Mesendoderm (in vitro differentiated cells): ENCODE data around the gene UNCX.

Experiments
- DNase-seq: peaks from one replicate; pipeline ENCODE4 v3.0.0; 2013
- H2AK5ac ChIP-seq: 2 replicates; pipeline ENCODE4 v1.6.1; 2013; ENCODE audit warnings: low read length, inconsistent platforms
- H2BK120ac ChIP-seq: 2 replicates; pipeline ENCODE4 v1.6.1; 2013; ENCODE audit warnings: low read depth, mild to moderate bottlenecking, low read length, moderate library complexity, mixed read lengths
- H2BK15ac ChIP-seq: replicated peaks from 2 replicates; pipeline ENCODE4 v1.6.1; 2013; ENCODE audit warnings: low read depth, mild to moderate bottlenecking, moderate library complexity
- H2BK5ac ChIP-seq: 2 replicates; pipeline ENCODE4 v1.6.1; 2013; ENCODE audit warnings: low read length, inconsistent platforms
- H3K18ac ChIP-seq: 2 replicates; pipeline ENCODE4 v1.6.1; 2013; ENCODE audit warnings: mild to moderate bottlenecking, low read length, mixed read lengths
- H3K23ac ChIP-seq: one replicate; pipeline ENCODE4 v1.6.1; 2013; ENCODE audit warnings: low read length
- H3K27ac ChIP-seq: 2 replicates; pipeline ENCODE4 v1.5.1; 2013; ENCODE audit warnings: low read depth, mild to moderate bottlenecking, inconsistent platforms, low read length, moderate library complexity
- H3K27me3 ChIP-seq: 2 replicates; pipeline ENCODE4 v1.6.1; 2013; ENCODE audit warnings: low read length, control low read depth, mild to moderate bottlenecking, inconsistent platforms; ENCODE audit not compliant: insufficient read depth, poor library complexity
- H3K36me3 ChIP-seq: 2 replicates; pipeline ENCODE4 v1.6.1; 2013; ENCODE audit warnings: low read length, inconsistent platforms; ENCODE audit not compliant: control insufficient read depth, insufficient read depth
- H3K4ac ChIP-seq: one replicate; pipeline ENCODE4 v1.6.1; 2013; ENCODE audit warnings: low read depth, mild to moderate bottlenecking, low read length, moderate library complexity
- H3K4me1 ChIP-seq: 2 replicates; pipeline ENCODE4 v1.6.1; 2013; ENCODE audit warnings: low read depth, low read length, inconsistent platforms; ENCODE audit not compliant: control insufficient read depth
- H3K4me2 ChIP-seq: 2 replicates; pipeline ENCODE4 v1.6.1; 2013; ENCODE audit warnings: low read length
- H3K4me3 ChIP-seq: 2 replicates; pipeline ENCODE4 v1.5.1; 2013; ENCODE audit warnings: mild to moderate bottlenecking, low read length
- H3K56ac ChIP-seq: one replicate; pipeline ENCODE4 v1.6.1; 2013; ENCODE audit warnings: low read length
- H3K79me1 ChIP-seq: 2 replicates; pipeline ENCODE4 v1.6.1; 2013; ENCODE audit warnings: low read length, inconsistent platforms
- H3K79me2 ChIP-seq: 2 replicates; pipeline ENCODE4 v1.6.1; 2013; ENCODE audit warnings: mild to moderate bottlenecking, low read length; ENCODE audit not compliant: control insufficient read depth, insufficient read depth
- H3K9ac ChIP-seq: 2 replicates; pipeline ENCODE4 v1.6.1; 2013; ENCODE audit warnings: low read length, inconsistent platforms
- H4K5ac ChIP-seq: one replicate; pipeline ENCODE4 v1.6.1; 2013; ENCODE audit warnings: low read length
- H4K8ac ChIP-seq: one replicate; pipeline ENCODE4 v1.6.1; 2013; ENCODE audit warnings: low read depth, mild to moderate bottlenecking, control low read depth, low read length, moderate library complexity
- WGBS: extraction: QIAGEN DNeasy Blood & Tissue Kit; methylation state at CpG from one replicate; pipeline ENCODE4 v1.1.7; 2013; ENCODE audit warnings: low lambda C conversion rate, missing lambda C conversion rate; ENCODE audit not compliant: insufficient coverage; ENCODE audit errors: extremely low coverage; 5-methylcytosine and 5-hydroxymethylcytosine counted together

Gene UNCX

DNA sequence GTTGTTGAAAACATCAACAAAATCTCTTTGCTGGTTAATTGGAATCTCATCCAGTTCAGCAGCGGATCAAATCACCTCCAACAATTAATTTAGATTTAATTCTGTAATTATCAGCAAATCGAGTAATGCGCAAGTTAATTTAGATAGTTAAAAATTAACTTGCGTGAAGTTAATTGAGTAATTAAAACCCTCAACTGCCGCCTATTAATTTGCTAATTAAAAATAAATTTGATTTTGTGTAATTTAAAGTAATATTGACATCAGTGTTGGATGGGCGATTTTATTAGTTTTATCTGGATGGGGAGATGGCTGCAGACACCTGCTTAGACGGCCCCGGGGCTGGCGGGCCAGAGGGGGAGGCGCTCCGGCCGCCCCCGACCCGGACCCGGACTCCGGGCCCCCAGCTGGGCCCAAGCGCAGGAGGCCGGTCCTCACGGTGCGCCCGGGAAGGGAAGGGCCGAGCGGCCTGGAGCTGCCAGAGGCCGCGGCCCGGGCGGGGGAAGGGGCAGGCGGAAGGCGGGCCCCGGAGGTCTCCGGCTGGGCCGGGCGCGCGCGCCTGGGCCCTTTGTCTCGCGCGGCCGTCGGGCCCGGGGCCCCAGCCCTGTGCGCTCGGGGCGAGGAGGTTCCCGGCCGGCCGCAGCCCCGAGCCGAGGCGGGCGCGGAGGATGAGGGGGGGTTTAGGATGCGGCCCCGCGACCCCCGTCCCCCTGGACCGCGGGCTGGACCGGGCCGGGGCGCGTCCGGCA lies 3.3 kb upstream of the UNCX start:
- no peak overlapping the region for H3K23ac ChIP-seq
- H3K4me1 ChIP-seq = peaks cover 3% of the 10 kb centered on the region
- peak; percentile 30 for DNase-seq
- peaks cover 57% of the 10 kb centered on the region for H3K27me3 ChIP-seq
- H3K27ac ChIP-seq = no peak overlapping the region
- H4K8ac ChIP-seq = no peak overlapping the region
- H3K4me2 ChIP-seq = no peak overlapping the region
- no peak overlapping the region for H3K4ac ChIP-seq
- peak overlapping the region; percentile 40 for H3K18ac ChIP-seq
- no peaks in the 10 kb centered on the region for H3K79me1 ChIP-seq
- H2BK120ac ChIP-seq = no peak overlapping the region
- WGBS = no CpG with 5 or more reads among the region's 64 CpGs
- no peak overlapping the region for H2BK15ac ChIP-seq
- H3K79me2 ChIP-seq = no peaks in the 10 kb centered on the region
- no peak overlapping the region for H3K56ac ChIP-seq
- H2AK5ac ChIP-seq = no peak overlapping the region
- no peak overlapping the region for H3K9ac ChIP-seq
- H3K4me3 ChIP-seq = no peak overlapping the region
- no peak overlapping the region for H4K5ac ChIP-seq
- H3K36me3 ChIP-seq = no peaks in the 10 kb centered on the region
- no peak overlapping the region for H2BK5ac ChIP-seq

DNA sequence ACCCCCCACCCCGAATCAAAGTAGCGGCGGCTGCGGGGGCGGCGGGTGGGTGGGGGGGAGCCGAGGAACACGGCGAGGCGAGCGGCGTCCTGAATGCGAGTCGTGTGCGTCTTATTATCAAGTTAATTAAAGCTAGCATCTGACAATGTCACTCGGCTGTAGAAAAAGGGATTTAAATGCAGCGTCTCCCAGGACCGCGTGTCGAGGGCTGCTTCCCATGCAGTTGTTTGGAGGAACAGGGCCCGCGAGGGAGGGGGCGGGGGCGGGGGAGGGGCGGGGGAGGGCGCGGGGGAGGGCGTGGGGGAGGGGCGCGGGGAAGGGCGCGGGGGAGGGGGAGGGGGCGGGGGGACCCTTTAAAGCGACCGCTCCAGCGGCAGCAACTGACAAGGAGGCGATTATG lies 2.7 kb upstream of the UNCX start:
- Histone ChIP-seq H3K18ac (peak overlapping the region; percentile 40), H2BK120ac (no peak overlapping the region), H3K27me3 (peaks cover 58% of the 10 kb centered on the region), H3K36me3 (no peaks in the 10 kb centered on the region), H3K56ac (no peak overlapping the region), H2BK5ac (no peak overlapping the region), H2BK15ac (no peak overlapping the region), H3K79me1 (no peaks in the 10 kb centered on the region), H2AK5ac (no peak overlapping the region), H3K4me2 (no peak overlapping the region), H4K5ac (no peak overlapping the region), H3K4ac (no peak overlapping the region), H3K4me3 (no peak overlapping the region), H3K9ac (no peak overlapping the region), H3K79me2 (no peaks in the 10 kb centered on the region), H3K4me1 (peaks cover 3% of the 10 kb centered on the region), H3K23ac (no peak overlapping the region), H4K8ac (no peak overlapping the region), H3K27ac (no peak overlapping the region)
- peak; percentile 68 for DNase-seq
- no CpG with 5 or more reads among the region's 37 CpGs for WGBS

DNA sequence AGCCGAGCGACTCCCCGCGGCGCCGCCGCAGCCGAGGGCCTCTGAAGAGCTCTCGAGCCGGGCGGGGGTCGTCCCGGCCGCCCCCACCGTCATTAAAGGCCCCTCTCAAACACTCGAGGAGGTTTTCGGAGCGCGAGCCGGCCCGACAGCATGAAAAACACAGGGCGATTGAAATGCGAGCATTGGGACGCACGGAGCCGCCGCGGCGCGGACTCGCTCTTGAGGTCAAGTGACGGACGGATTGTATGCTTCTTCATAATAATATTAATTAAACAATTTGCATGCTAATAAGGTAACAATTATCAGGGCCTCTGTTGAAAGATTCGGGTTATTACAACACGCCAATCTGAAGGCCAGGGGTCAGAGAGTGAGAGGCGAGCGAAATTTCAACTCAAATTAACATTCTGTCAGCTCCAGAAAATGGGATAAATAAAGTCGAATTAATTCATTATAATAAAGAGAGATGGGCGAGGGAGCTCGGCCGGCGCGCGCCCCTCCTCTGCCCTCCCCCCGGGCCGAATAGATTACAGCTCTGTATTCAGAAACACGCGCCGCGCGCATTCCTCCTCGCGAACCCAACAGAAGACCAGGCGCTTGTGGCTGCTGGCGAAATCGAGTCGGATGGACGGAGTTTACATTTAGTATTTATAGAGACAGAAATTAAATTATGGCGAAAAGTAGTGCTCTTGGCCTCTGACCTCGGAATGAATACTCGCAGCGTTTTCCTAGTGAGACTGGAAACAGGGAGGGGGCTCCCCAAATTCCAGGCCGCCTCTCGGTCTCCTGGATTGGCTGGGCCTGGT lies 2.1 kb upstream of the UNCX start:
- Histone ChIP-seq H3K36me3 (no peaks in the 10 kb centered on the region), H3K4me1 (peaks cover 3% of the 10 kb centered on the region), H3K4me3 (no peak overlapping the region), H2BK120ac (no peak overlapping the region), H3K27me3 (peaks cover 63% of the 10 kb centered on the region), H3K79me2 (no peaks in the 10 kb centered on the region), H4K5ac (no peak overlapping the region), H3K79me1 (no peaks in the 10 kb centered on the region), H3K18ac (no peak overlapping the region), H3K4ac (no peak overlapping the region), H4K8ac (no peak overlapping the region), H3K4me2 (no peak overlapping the region), H3K9ac (no peak overlapping the region), H2BK5ac (no peak overlapping the region), H2BK15ac (no peak overlapping the region), H3K23ac (peak overlapping the region; percentile 20), H2AK5ac (no peak overlapping the region), H3K27ac (no peak overlapping the region), H3K56ac (no peak overlapping the region)
- no CpG with 5 or more reads among the region's 64 CpGs for WGBS
- DNase-seq = peak; percentile 40

DNA sequence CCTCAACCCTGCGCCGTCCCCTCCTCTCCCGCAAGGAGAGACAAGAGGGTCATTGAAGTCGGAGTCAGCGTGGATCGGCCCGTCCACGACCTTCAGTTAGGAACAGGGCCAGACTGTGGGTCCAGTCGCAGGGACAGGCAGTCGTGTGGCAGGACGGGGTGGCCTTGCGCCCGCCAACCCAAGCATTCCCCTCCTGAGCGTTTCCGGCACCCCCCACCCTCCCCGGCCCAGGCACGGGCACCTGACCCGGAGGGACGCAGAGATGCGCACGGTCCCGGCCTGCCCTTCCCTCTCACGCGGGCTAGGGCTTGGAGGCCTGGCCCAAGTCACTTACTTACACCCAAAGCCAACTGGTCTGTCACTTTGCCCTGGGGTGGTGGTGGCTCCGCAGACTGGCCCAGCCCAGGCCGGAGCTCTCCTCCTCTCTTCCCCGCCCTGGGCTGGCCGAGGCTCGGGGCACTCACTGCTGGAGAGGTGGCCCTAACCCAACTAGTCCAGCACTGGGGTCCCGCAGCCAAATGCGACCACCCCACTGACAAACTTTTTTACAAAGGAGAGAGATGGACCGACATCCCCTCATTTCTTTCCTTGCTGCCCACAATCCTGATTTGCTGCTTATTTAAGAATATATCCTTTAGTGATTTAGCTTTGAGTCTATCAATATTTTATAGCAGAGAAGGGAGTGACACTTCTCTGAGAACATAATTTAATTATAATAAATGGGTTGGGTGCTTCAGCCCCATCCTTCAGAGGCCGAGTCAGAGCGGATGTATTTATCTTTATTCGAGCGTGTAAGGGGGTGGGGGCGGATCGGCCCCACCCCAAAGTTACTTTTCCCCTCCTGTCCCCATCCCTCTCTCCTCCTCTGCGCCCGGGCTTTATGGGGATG lies 1.2 kb upstream of the UNCX start:
- Histone ChIP-seq H3K36me3 (no peaks in the 10 kb centered on the region), H3K56ac (no peak overlapping the region), H3K79me1 (no peaks in the 10 kb centered on the region), H3K9ac (no peak overlapping the region), H3K23ac (peak overlapping the region; percentile 20), H2BK120ac (no peak overlapping the region), H4K5ac (no peak overlapping the region), H3K4me3 (no peak overlapping the region), H2BK15ac (no peak overlapping the region), H4K8ac (no peak overlapping the region), H3K27ac (no peak overlapping the region), H3K27me3 (peaks cover 63% of the 10 kb centered on the region), H2AK5ac (no peak overlapping the region), H3K4me2 (no peak overlapping the region), H2BK5ac (no peak overlapping the region), H3K4ac (no peak overlapping the region), H3K4me1 (peaks cover 3% of the 10 kb centered on the region), H3K18ac (no peak overlapping the region), H3K79me2 (no peaks in the 10 kb centered on the region)
- WGBS = no CpG with 5 or more reads among the region's 40 CpGs
- peak; percentile 51 for DNase-seq

DNA sequence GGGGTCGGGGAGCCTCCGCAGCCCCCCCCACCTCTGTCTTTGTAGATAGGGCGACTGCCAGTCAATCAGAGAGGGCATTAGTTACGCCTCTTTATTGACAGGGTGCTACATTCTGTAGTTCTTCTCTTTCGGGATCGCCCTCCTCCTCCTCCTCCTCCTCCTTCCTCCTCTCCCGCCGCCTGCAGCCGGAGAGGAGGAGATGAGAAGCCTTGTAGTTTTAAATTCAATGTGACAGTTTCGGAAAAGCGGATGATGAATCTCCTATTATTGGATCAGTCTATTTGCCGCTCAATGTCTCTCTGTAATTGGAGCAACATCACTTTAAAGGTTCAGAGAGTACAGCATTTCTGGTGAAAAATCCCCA lies 587 bp upstream of the UNCX start:
- no peak overlapping the region for H2BK15ac ChIP-seq
- H3K18ac ChIP-seq = no peak overlapping the region
- no peaks in the 10 kb centered on the region for H3K79me1 ChIP-seq
- H2BK120ac ChIP-seq = no peak overlapping the region
- H3K4ac ChIP-seq = no peak overlapping the region
- no peak overlapping the region for H2AK5ac ChIP-seq
- no peak overlapping the region for H3K23ac ChIP-seq
- H3K4me3 ChIP-seq = no peak overlapping the region
- no peak overlapping the region for H4K5ac ChIP-seq
- no peak overlapping the region for H3K27ac ChIP-seq
- no peaks in the 10 kb centered on the region for H3K36me3 ChIP-seq
- no peak for DNase-seq
- H3K79me2 ChIP-seq = no peaks in the 10 kb centered on the region
- H3K27me3 ChIP-seq = peaks cover 63% of the 10 kb centered on the region
- H3K56ac ChIP-seq = no peak overlapping the region
- no peak overlapping the region for H2BK5ac ChIP-seq
- no peak overlapping the region for H4K8ac ChIP-seq
- WGBS = no CpG with 5 or more reads among the region's 12 CpGs
- H3K9ac ChIP-seq = no peak overlapping the region
- H3K4me2 ChIP-seq = no peak overlapping the region
- H3K4me1 ChIP-seq = peaks cover under 1% of the 10 kb centered on the region
